Skin of body (tissue), 2 donors: Measurements from ENCODE around the gene DERA. TPM values are rescaled to one million over a fixed set of nuclear protein-coding genes. Genes with fewer than 3 reads are reported as not detected.
A peak's percentile ranks its signal among the peaks of the same experiment; 100 is the strongest.
"Not testable (repeated sequence)": the region's sequence is repeated elsewhere in the genome, so short reads cannot be mapped to it uniquely, and the experiment has no call there.

Experiments used
- DNase-seq: peaks from one replicate; lab custom pipeline; 2025; lab: John Stamatoyannopoulos, UW
- total RNA-seq: library from RNA; depleted of rRNA; stranded (reverse); fragments of >200 nt; gene quantifications from one replicate; pipeline ENCODE4 v1.2.3, GENCODE V29; 2014

DERA gene
- 33.8 TPM for total RNA-seq

DNA sequence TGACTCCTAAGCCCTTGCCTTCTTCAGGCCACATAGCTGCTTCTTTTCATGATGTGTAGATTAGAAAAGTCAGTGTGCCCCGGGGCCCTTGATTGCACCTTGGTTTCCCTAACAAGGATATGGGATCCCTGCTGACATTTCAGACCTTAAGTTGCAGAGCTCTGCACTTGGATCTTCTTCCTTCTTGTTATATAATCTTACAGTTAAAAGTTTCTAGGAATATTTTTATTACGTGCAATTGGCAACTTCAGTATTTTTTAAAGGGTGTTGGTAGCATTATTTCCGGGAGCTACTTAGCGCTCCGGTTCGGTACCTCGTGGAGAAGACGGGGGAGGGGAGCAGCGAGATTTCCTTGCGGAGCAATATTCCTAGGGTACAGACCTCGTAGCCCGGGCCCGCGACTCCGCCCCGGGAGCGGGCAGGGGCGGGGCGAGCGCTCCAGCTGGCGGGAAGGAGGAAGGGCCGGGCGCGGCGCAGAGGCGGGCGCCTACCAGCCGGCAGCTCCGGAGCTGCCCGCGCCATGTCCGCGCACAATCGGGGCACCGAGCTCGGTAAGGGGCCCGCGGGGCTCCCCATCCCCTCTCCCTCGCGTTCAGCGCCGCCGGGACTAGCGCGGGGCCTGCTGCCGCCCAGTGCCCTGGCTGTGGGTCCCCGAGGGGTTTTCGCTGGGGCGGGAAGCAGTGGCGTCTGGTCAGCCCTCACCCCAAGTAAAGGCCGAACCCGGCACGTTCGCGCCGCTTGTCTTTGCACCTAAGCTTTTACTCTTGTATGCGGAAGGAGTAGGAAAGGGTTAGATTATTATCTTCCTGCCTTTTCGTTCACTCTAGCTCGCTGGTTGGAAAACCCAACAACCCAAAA, at the start of gene DERA:
TSS of gene DERA (plus strand) at position 469 of the 858 bp plus-strand sequence. CDS start at position 521, 52 bp downstream.
- peak; percentile 33 for DNase-seq

DNA sequence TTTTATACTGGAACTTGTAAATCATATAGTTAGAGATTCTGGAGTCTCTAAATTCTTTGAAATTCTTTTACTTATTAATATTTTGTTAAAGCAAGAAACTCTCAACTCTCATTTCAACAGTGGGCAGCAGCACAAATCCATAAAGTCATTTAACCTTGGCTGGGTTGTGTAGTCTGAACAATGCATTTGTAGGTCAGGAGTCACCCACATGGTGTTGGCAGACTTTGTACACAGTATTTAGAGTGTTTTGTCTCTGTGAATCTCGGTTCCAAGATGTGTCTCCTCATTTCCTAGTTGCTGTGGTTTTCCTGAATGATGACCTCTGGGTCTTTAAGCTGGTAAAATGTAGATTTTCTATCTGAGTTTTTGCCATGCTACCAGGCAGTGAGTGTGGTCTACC, 49.7 kb upstream of the DERA start:
- no peak for DNase-seq

DNA sequence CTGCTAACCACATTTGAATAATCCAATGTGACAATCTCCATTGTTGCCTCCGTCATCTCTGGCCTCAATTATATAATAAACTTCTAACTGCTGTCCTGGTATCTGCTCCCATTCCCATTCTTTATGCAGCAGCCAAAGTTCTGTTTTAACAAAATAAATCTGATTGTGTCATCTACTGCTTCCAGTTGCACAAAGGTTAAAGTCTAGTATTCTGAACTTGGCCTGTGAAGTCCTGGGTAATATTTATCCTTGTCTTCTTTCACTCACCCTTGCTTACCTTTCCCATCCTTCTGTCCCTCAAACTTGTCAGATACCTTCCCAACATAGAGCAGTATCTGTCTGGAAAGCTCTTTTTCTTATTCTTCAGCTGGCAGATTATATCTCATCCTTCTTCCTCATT, 48.3 kb upstream of the DERA start:
- DNase-seq, result no peak

DNA sequence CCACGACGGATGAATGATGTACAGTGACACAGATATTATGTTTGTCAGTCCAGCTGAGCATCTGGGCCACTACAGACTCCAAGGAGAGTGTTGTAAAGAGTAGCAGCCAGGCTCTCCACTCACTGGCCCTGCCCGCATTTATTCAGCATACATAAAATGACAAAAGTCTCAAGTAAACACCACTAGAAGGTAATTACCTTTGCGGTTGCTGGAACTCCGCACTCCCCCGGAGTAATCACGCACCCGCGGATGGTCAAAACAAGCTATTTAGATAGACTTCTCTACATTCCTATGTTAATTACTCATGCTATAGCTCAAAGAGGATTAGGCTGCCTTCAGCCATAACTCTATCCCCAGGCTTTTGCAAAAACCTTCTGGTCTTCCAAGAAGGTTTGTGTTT, 47.8 kb upstream of the DERA start:
- DNase-seq, result no peak

DNA sequence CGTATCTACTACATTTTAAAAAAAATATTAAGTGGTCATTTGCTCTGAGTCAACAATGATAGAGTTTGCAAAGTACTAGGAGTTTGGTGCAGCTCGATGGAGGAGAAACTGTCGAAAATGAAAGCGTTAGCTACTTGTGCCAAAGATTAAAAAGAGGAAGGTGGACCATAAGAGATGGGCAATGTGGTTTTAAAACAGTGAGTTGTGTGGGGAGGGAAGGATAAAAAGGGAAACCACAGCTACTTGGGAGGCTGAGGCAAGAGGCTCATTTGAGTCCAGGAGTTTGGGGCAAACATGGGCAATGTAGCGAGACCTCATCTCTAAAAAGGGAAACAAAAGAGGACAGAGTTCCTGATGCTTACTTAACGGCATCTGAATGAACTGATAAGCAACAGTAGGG, 47.1 kb upstream of the DERA start:
- DNase-seq, result no peak

DNA sequence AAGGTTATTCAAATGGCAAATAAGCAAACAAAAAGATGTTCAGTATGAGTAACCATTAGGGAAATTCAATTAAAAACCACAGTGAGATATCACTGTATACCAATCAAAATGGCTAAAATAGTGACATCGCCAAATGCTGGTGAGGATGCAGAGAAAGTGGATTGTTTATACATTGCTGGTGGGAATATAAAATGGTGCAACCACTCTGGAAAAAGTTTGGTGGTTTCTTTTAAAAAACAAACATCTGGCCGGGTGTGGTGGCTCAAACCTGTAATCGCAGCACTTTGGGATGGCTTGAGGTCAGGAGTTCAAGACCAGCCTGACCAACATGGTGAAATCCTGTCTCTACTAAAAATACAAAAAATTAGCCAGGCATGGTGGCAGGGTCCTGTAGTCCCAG, 42.9 kb upstream of the DERA start:
- DNase-seq, result no peak

DNA sequence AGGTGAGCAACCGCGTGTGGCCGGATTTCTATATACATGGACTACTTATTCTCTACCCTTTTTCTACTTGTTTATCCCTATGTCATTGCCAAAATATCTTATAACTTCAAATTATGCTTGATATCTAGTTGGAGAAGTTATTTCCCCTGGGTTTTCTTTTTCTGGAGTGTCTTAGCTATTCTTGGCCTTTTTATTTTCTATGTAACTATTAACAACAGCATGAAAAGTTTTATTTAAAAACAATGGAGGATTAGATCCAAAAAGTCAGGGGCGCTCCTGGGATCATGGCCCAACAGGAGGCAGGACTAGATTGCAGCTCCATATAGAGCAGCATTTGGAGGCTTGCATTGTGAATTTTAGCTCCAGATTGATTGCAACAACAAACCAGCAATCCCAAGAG, 37.6 kb upstream of the DERA start:
- DNase-seq, result no peak

DNA sequence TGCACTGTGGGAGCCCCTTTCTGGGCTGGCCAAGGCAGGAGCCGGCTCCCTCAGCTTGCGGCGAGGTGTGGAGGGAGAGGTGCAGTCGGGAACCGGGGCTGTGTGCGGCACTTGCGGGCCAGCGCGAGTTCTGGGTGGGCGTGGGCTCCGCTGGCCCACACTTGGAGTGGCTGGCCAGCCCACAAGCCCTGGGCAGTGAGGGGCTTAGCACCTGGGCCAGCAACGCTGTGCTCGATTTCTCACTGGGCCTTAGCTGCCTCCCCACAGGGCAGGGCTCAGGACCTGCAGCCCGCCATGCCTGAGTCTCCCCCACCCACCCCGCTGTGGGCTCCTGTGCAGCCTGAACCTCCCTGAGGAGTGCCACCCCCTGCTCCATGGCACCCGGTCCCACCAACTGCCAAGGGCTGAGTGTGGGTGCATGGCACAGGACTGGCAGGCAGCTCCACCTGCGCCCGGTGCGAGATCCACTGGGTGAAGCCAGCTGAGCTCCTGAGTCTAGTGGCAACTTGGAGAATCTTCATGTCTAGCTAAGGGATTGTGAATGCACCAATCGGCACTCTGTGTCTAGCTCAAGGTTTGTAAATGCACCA, 36.5 kb upstream of the DERA start:
- DNase-seq, result not testable (repeated sequence)

DNA sequence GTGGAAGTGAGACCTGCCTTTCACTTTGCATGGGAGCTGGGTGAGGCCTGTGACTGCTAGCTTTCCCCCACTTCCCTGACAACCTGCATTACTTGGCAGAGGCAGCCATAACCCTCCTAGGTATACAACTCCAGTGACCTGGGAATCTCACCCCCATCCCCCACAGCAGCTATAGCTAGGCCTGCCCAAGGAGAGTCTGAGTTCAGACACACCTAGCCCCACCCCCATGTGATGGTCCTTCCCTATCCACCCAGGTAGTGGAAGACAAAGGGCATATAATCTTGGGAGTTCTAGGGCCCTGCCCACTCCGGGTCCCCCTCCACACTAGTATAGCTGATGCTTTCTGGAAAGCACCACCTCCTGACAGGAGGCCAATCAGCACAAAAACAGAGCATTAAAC, 35.3 kb upstream of the DERA start:
- DNase-seq, result no peak

DNA sequence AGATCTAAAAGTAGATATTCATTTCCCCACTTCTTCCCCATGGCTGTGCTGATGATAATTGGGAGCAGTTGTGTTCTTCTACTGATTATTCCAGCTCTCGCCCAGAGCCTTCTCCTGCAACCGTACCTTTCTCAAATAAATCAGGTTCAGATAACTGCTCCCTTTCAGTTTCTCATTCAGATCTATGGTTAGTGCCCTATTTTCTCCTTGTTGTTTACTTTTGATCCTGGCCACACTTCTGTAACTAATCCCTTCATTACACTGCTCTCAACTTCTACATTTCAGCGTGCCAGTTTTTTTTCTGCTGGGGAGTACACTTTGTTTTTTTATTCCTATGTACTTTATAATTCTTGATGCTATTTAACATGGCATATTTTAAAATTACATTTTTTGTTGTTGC, 31.7 kb upstream of the DERA start:
- no peak for DNase-seq

DNA sequence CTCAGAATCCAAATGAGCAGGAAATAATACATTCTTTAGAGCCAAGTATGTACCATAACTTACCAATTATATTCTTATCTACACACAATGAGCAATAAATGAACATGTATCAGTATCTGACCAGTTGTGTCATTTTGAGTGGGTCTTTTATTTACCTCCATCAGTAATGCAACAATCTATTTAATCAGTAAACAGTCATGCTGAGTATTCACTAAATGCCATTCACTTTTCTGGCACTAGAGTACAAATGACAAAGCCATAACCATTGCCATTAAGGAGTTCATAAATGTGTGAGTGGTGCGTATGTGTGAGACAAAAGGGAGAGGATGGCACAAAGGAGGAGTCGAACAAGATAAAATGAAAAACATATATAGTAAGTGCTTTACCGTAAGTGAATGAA, 30.4 kb upstream of the DERA start:
- DNase-seq, result no peak

DNA sequence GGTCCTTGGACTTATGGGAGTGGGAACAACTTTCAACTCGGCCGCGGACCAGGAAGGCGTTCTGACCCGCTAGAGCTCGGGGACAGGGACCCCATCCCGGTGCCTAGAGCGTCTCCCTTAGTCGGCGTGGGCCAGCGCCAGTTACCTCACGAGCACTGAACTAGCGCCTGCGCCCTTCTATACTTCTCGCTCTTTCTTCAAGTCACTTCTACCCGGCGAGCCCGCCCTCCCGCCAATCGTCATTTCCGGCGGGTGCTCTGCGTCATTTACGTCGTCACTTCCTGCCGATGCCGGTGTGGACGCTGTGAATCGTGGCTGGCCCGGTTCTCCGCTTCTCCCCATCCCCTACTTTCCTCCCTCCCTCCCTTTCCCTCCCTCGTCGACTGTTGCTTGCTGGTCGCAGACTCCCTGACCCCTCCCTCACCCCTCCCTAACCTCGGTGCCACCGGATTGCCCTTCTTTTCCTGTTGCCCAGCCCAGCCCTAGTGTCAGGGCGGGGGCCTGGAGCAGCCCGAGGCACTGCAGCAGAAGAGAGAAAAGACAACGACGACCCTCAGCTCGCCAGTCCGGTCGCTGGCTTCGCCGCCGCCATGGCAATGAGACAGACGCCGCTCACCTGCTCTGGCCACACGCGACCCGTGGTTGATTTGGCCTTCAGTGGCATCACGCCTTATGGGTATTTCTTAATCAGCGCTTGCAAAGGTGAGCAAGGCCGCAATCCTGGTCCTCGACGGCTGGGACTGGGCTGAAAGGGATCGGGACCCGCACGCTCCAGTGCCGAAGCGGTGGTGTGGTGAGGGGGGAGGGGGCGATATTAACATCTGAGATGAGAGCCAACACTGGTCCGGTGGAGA, 28.8 kb upstream of the DERA start, which contains the start of gene STRAP:
TSS of gene STRAP (plus strand) at position 270 of the 854 bp plus-strand sequence. CDS start at position 591, 321 bp downstream.
- peak; percentile 97 for DNase-seq

DNA sequence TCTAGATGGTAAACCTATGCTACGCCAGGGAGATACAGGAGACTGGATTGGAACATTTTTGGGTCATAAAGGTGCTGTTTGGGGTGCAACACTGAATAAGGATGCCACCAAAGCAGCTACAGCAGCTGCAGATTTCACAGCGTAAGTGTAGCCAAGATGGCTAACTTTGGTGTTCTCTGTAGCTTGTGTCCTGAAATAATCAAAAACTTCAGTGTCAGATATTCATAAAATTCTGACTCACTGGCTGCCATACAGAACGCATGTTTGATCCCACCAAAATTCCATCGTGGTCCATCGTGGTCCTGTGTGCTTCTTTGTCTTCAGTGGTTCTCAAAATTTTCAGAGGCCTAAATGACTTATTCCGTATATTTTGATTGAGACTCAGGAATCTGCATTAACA, 27.6 kb upstream of the DERA start:
- no peak for DNase-seq

DNA sequence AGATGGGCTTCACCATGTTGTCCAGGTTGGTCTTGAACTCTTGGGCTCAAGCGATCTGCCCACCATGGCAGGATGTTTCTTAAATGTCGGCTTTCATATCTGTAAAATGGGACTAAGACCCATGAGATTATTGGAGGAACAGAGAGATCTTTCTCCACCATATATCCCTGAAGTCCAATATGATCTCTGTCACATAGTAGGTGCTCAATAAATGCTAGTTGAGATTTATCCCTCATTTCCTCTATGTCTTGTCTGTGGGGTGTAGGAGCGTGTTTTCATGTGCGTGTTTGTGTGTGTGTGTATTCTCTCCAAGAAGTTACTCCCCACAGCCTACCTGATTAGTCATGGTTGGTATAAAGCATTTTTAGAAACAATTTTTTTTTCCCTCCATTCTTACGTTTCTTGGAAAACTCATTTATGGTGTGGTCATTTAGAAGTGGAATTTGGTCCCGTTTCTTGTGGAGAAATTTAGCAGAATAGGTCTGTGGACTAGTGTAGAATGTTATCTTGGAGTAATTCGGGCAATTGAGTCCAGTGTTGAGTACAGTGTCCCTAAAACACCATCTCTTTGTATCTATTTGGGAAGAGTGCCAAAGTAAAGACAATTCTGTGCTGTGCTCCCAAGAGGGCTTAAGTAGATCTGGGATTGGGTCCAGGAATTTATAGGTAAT, 24.6 kb upstream of the DERA start:
- no peak for DNase-seq

DNA sequence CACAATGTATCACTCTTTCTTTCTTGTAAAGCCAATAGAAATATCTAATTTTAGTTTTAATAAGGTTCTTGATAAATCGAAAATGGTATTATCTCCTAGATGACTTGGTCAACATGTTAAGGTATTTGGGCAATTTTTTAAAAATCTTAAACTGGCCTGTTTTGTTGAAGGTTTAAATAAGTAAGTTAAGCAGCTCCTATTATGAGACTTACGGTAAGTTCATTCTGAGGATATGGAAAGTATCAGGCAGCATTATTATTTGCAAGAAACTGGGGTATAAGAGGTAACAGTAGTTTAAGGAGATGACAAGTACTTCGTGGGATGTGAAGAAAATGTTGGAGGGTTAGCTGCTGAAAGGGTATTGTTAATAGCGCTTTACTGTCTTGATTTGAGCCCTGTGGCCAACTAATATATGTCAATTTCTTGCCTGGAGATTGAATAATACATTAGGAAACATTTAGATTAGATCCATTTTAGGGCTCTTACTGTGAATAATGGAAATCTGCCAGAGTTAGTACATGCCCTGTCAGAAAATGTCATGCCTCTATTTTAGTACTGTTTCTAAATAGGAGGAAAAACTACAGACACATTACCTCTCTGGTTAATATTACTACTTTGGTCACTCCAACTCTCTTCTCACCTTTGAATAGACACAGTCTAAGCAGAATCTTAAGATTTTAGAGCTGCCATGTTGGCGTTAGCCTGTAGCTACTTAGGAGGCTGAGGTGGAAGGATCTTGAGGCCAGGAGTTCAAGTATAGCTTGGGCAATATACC, 23.9 kb upstream of the DERA start:
- no peak for DNase-seq

DNA sequence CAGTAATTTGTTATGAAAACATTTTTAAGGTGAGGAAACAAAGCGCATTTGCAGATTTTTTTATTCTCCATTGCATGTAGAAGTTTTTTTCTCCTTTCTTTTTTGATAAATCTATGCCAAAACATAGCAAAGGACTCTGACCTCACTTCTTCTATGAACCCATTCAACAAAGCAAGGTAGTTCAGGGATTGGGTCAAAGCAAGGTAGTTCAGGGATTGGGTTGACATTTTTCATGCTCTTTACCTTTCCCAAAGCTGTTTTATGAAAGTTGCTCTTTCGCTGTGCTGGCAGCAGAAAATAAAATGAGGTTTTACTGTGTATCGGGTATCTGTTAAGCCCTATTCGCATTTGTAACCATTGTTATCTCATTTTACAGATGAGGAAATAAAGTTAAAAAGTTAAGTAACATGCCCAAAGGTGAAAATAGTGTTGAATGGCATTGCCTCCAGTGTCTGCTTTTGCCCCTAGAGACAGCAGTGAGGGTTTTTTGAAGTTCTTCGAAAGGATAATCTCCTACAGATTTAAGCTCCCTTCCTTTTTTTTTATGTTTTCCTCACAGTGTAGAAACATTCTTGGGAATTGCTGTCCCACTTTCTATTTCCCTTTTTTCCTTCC, 18.4 kb upstream of the DERA start:
- no peak for DNase-seq

DNA sequence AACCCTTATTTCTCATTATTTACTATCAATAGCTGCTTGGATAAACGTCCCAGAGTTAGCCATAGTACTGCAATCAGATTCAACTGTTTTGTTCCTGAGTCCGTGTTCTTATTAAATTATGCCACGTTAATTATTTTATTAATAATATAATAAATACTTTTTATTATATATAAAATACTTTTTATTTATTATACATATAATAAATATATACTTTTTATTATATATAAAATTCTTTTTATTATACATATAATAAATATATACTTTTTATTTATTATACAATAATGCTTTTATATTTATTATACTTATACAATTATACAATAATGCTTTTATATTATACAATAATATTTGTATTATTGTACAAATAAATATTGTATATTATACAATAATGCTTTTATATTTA, 17.9 kb upstream of the DERA start:
- DNase-seq, result no peak

DNA sequence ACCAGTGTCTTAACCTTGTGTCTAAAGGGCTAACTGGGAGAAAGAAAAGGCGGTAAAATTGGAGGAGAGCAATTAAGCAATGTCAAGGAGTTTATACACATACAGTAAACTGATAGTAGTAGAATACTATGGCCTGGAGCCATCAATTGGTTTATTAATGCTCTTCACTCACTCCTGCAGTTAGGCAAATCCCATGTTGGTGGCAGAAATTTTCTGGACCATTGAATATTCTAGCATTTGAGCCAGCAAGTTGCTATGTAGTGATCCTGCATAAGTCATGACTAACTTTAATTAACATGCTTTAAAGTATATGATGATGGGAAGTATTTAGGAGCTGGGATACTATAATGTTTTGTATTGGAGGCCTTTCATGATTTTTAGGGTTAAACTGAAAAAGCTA, 14.3 kb upstream of the DERA start:
- no peak for DNase-seq

DNA sequence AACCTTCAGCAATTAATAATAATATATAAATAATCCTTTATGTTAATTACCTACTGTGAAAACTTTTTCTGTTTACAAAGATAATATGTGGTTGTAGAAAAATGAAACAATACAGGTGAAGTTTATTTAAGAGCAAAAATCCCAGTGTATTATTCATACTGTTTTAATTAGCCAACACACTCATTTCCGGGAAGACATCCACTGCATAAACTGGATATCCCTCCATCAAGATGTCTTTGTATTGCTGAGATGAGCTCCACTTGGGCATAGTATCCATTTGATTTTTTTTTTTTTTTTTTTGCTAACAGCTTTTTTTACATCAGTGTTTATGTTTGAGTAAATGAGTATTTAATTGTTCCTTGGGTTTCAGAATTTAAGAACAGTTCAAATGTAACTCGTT, 13.7 kb upstream of the DERA start:
- DNase-seq, result no peak

DNA sequence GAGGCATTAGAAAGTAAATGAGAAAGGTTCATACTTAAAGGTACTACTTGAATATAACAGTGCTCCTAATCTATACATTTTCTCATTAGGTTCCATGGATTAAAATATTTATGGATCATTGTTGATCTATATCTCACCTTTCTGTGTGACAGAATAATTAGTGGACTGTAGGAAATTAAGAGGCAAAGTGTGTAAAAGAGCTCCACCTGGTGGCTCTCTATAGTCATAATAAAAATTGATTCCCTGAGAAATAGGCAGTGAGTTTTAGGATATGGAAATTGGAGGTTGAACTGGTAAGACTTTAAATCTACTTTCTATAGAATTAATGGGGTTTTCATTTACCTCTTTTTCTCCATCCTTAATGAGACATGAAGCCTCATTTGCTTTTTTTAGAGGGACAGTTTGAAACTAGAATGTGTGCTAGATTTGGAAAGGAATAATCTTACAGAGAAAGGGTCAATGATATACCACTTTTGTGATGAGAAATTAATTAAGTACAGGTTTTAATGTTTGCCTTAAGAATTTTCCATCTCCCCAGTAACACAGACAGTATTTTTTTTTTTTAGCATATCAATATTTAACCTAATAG, 11.8 kb upstream of the DERA start:
- DNase-seq, result no peak
